RWPE1 (cell line): ENCODE data around the gene USP2.

Source experiments
- CTCF ChIA-PET: fragments of 350-600 bp; sonication (Branson Sonifier 250); formaldehyde crosslinking; extraction: SDS; loops from one replicate; lab custom pipeline; 2021; lab: Yijun Ruan, JAX
- POLR2A ChIA-PET: fragments of 400-600 bp; formaldehyde crosslinking; extraction: SDS; loops from one replicate; lab custom pipeline; 2020; ENCODE audit warnings: antibody characterized with exemption; ENCODE audit not compliant: low non-redundant PET; lab: Yijun Ruan, JAX
- DNase-seq: peaks from one replicate; pipeline ENCODE4 v3.0.0; 2012; ENCODE audit warnings: low spot score
- H3K27ac ChIP-seq: fragments of 450-650 bp; 2 replicates; pipeline ENCODE4 v1.5.1; 2017
- CTCF ChIP-seq: fragments of 450-650 bp; conservative IDR thresholded peaks from 2 replicates; pipeline ENCODE4 v1.5.1; 2017; ENCODE audit warnings: low read depth, mild to moderate bottlenecking

Gene USP2

GRCh38 chr11:119380160-119380826 lies 1.2 kb downstream of the USP2 start:
- POLR2A ChIA-PET: interaction anchor here (0.7 kb wide), 1 partner anchor 92 kb away, joined by 5 read pairs; no protein-coding TSS in a partner anchor

GRCh38 chr11:119378851-119379465 lies 2.5 kb downstream of the USP2 start:
- ChIA-PET CTCF (interaction anchor here (0.5 to 0.7 kb wide), 2 partner anchors 56 to 189 kb away, joined by 3 to 5 read pairs; no protein-coding TSS in a partner anchor), POLR2A (no interaction called here)
- no peak for DNase-seq
- TF ChIP-seq CTCF: no peak
- H3K27ac ChIP-seq: peak overlapping the region; percentile 100

More at GRCh38 chr11:119380160-119380826, 1.2 kb downstream of the USP2 start:
- DNase-seq: no peak
- CTCF ChIA-PET: interaction anchor here (1.0 to 3.9 kb wide), 8 partner anchors 8 to 94 kb away, joined by 3 to 21 read pairs (median 14); partner anchors contain the start of gene C1QTNF5
- peak overlapping the region; percentile 53 for H3K27ac ChIP-seq
- no peak for TF ChIP-seq CTCF

- no peak for TF ChIP-seq CTCF
- DNase-seq: no peak
- ChIA-PET CTCF (interaction anchor here (7.6 kb wide), 1 partner anchor 21 kb away, joined by 77 read pairs; no protein-coding TSS in a partner anchor), POLR2A (no interaction called here)
- peak overlapping the region; percentile 100 for H3K27ac ChIP-seq
These were observed 3.4 kb downstream of the USP2 start for GRCh38 chr11:119377961-119378667.

- ChIA-PET POLR2A (no interaction called here), CTCF (interaction anchor here (0.6 to 7.6 kb wide), 3 partner anchors 20 to 97 kb away, joined by 3 to 77 read pairs (median 3); no protein-coding TSS in a partner anchor)
- DNase-seq: no peak
- TF ChIP-seq CTCF: no peak
- H3K27ac ChIP-seq: peak overlapping the region; percentile 100
These were observed 4.2 kb downstream of the USP2 start for GRCh38 chr11:119377112-119377901.

GRCh38 chr11:119376197-119376847 lies 5.2 kb downstream of the USP2 start:
- peak overlapping the region; percentile 100 for H3K27ac ChIP-seq
- ChIA-PET CTCF (interaction anchor here (0.6 to 7.6 kb wide), 6 partner anchors 19 to 704 kb away, joined by 3 to 77 read pairs (median 4); no protein-coding TSS in a partner anchor), POLR2A (interaction anchor here (0.6 kb wide), 1 partner anchor 42 kb away, joined by 3 read pairs; the partner anchor contains the start of gene RNF26)
- DNase-seq: no peak
- no peak for TF ChIP-seq CTCF
